Measurements from ENCODE around the gene NMD3. TPM values are rescaled to one million over a fixed set of nuclear protein-coding genes. Genes with fewer than 3 reads are reported as not detected.

Gene NMD3
- total RNA-seq, 3 donors from 2014 or later (not counting 1 experiment from before 2014, with no cell fraction given): 40.7 to 51.1 (median 43.6) TPM

GRCh38 chr3:161199926-161200325, 21.2 kb upstream of the NMD3 start:
- 83% methylated on average over 3 of the region's 3 CpGs for WGBS (ENCODE audit: insufficient coverage)
- no peak overlapping the region for H3K4me3 ChIP-seq (ENCODE audit: low read length)
- H3K27ac ChIP-seq (ENCODE audit: low read length): no peak overlapping the region
- no peaks in the 10 kb centered on the region for H3K9me3 Mint-ChIP-seq
- ATAC-seq (no peak), DNase-seq (no peak)
- H3K27ac Mint-ChIP-seq: no peak overlapping the region
- H3K27me3 ChIP-seq (ENCODE audit: control insufficient read depth, insufficient read depth, low read length): no peaks in the 10 kb centered on the region
- no peaks in the 10 kb centered on the region for H3K36me3 Mint-ChIP-seq
- TF ChIP-seq, protein P1, sequence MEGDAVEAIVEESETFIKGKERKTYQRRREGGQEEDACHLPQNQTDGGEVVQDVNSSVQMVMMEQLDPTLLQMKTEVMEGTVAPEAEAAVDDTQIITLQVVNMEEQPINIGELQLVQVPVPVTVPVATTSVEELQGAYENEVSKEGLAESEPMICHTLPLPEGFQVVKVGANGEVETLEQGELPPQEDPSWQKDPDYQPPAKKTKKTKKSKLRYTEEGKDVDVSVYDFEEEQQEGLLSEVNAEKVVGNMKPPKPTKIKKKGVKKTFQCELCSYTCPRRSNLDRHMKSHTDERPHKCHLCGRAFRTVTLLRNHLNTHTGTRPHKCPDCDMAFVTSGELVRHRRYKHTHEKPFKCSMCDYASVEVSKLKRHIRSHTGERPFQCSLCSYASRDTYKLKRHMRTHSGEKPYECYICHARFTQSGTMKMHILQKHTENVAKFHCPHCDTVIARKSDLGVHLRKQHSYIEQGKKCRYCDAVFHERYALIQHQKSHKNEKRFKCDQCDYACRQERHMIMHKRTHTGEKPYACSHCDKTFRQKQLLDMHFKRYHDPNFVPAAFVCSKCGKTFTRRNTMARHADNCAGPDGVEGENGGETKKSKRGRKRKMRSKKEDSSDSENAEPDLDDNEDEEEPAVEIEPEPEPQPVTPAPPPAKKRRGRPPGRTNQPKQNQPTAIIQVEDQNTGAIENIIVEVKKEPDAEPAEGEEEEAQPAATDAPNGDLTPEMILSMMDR (IDR thresholded peaks at IDR 0.05): no peak
- H3K4me1 Mint-ChIP-seq: no peaks in the 10 kb centered on the region
- no peaks in the 10 kb centered on the region for H3K36me3 ChIP-seq (ENCODE audit: control insufficient read depth, insufficient read depth, low read length)
- intact Hi-C loops (cut with micrococcal nuclease): no loop called here
- H3K4me3 Mint-ChIP-seq: no peak overlapping the region
- no peaks in the 10 kb centered on the region for H3K4me1 ChIP-seq (ENCODE audit: control insufficient read depth, insufficient read depth, low read length)
- H3K27me3 Mint-ChIP-seq (ENCODE audit: low read depth in 2 of 2): peaks cover 0 to 3% of the 10 kb centered on the region in 2 donors
- H3K9me3 ChIP-seq (ENCODE audit: control insufficient read depth, insufficient read depth, low read length): no peaks in the 10 kb centered on the region

GRCh38 chr3:161203485-161204098, 17.5 kb upstream of the NMD3 start:
- Mint-ChIP-seq H3K9me3 (no peaks in the 10 kb centered on the region), H3K27me3 (ENCODE audit: low read depth in 2 of 2) (peaks cover 0 to 3% of the 10 kb centered on the region in 2 donors), H3K4me1 (no peaks in the 10 kb centered on the region), H3K27ac (no peak overlapping the region), H3K4me3 (no peak overlapping the region), H3K36me3 (no peaks in the 10 kb centered on the region)
- WGBS (ENCODE audit: insufficient coverage): 90% methylated on average over 3 of the region's 4 CpGs
- ATAC-seq (no peak), DNase-seq (no peak)
- no peaks in the 10 kb centered on the region for H3K27me3 ChIP-seq (ENCODE audit: control insufficient read depth, insufficient read depth, low read length)
- no peaks in the 10 kb centered on the region for H3K36me3 ChIP-seq (ENCODE audit: control insufficient read depth, insufficient read depth, low read length)
- H3K4me3 ChIP-seq (ENCODE audit: low read length): no peak overlapping the region
- H3K9me3 ChIP-seq (ENCODE audit: control insufficient read depth, insufficient read depth, low read length): no peaks in the 10 kb centered on the region
- intact Hi-C loops (cut with micrococcal nuclease): no loop called here
- TF ChIP-seq, protein P1 (IDR thresholded peaks at IDR 0.05): no peak
- no peak overlapping the region for H3K27ac ChIP-seq (ENCODE audit: low read length)
- no peaks in the 10 kb centered on the region for H3K4me1 ChIP-seq (ENCODE audit: control insufficient read depth, insufficient read depth, low read length)

GRCh38 chr3:161208931-161209330, 12.2 kb upstream of the NMD3 start:
- TF ChIP-seq, protein P1 (IDR thresholded peaks at IDR 0.05): no peak
- H3K4me3 Mint-ChIP-seq: no peak overlapping the region
- H3K9me3 Mint-ChIP-seq: no peaks in the 10 kb centered on the region
- intact Hi-C loops (cut with micrococcal nuclease): no loop called here
- H3K4me1 ChIP-seq (ENCODE audit: control insufficient read depth, insufficient read depth, low read length): no peaks in the 10 kb centered on the region
- DNase-seq (no peak), ATAC-seq (no peak)
- no peaks in the 10 kb centered on the region for H3K4me1 Mint-ChIP-seq
- H3K36me3 ChIP-seq (ENCODE audit: control insufficient read depth, insufficient read depth, low read length): no peaks in the 10 kb centered on the region
- H3K27me3 Mint-ChIP-seq (ENCODE audit: low read depth in 2 of 2): peaks cover 0 to 1% of the 10 kb centered on the region in 2 donors
- no peaks in the 10 kb centered on the region for H3K36me3 Mint-ChIP-seq
- 97% methylated on average over 4 of the region's 4 CpGs for WGBS (ENCODE audit: insufficient coverage)
- H3K27ac Mint-ChIP-seq: no peak overlapping the region
- H3K9me3 ChIP-seq (ENCODE audit: control insufficient read depth, insufficient read depth, low read length): no peaks in the 10 kb centered on the region
- no peak overlapping the region for H3K4me3 ChIP-seq (ENCODE audit: low read length)
- H3K27ac ChIP-seq (ENCODE audit: low read length): no peak overlapping the region
- H3K27me3 ChIP-seq (ENCODE audit: control insufficient read depth, insufficient read depth, low read length): no peaks in the 10 kb centered on the region

Measured in natural killer cell (primary cell).